ENCODE data around the gene OR6X1. TPM values are rescaled to one million over a fixed set of nuclear protein-coding genes. Genes with fewer than 3 reads are reported as not detected.

The OR6X1 gene
- total and polyA plus RNA-seq, 2 of the 8 experiments (the other 6 are each of a cell fraction or from before 2014, with no cell fraction given), result not detected

GRCh38 chr11:123719452-123719851 lies 34.9 kb downstream of the OR6X1 start:
- H3K4me2 ChIP-seq (ENCODE audit: insufficient read depth in 1 of 2, low read depth in 2 of 2, low read length in 2 of 2), result no peak overlapping the region
- H3K23ac ChIP-seq (ENCODE audit: insufficient read length), result no peak overlapping the region
- WGBS, 2 experiments (ENCODE audit: extremely low coverage in 1 of 2, insufficient coverage in 1 of 2, insufficient read length in 1 of 2, insufficient replicate concordance in 2 of 2, low coverage in 1 of 2, low lambda C conversion rate in 2 of 2, missing lambda C conversion rate in 1 of 2), result 88% methylated on average over 1 of the region's 1 CpG; no CpG with 5 or more reads in 1 of the 2 experiments
- no peak overlapping the region for H4K91ac ChIP-seq (replicated peaks; ENCODE audit: insufficient read length, low read length)
- H2BK20ac ChIP-seq (ENCODE audit: low read length), result no peak overlapping the region
- H4K20me1 ChIP-seq (replicated peaks in 1 of 2; ENCODE audit: control insufficient read depth in 1 of 2, insufficient read depth in 2 of 2, low read length in 2 of 2), result no peaks in the 10 kb centered on the region
- no peak for FAIRE-seq
- ChIA-PET POLR2A (ENCODE audit: partially characterized antibody) (no interaction called here), CTCF (ENCODE audit: partially characterized antibody) (interaction anchor here (0.9 to 2.8 kb wide), 6 partner anchors 7 to 82 kb away, joined by 3 to 13 read pairs (median 4); no protein-coding TSS in a partner anchor)
- H3K27me3 ChIP-seq (replicated peaks in 1 of 4; ENCODE audit: control insufficient read depth in 3 of 4, extremely low read depth in 1 of 4, insufficient read depth in 3 of 4, low read length in 3 of 4), result no peaks in the 10 kb centered on the region
- H3K9me3 ChIP-seq (ENCODE audit: insufficient read depth in 2 of 2, low read depth in 1 of 2, low read length in 1 of 2), result no peaks in the 10 kb centered on the region
- no peaks in the 10 kb centered on the region for H3K4me1 ChIP-seq (replicated peaks in 1 of 4; ENCODE audit: control insufficient read depth in 3 of 4, insufficient read depth in 4 of 4, low read length in 3 of 4)
- TF ChIP-seq RAD21 (IDR thresholded peaks at IDR 0.05 in 1 of 2, conservative IDR thresholded peaks at IDR 0.05 in 1 of 2; ENCODE audit: low read depth in 2 of 2, low read length in 2 of 2), result no peak
- no peak for TF ChIP-seq SIRT6 (IDR thresholded peaks at IDR 0.05; ENCODE audit: low read length)
- TF ChIP-seq, protein P1, sequence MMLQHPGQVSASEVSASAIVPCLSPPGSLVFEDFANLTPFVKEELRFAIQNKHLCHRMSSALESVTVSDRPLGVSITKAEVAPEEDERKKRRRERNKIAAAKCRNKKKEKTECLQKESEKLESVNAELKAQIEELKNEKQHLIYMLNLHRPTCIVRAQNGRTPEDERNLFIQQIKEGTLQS (IDR thresholded peaks at IDR 0.05; ENCODE audit: insufficient read depth, low read depth, low read length), result no peak
- TF ChIP-seq, protein P2, sequence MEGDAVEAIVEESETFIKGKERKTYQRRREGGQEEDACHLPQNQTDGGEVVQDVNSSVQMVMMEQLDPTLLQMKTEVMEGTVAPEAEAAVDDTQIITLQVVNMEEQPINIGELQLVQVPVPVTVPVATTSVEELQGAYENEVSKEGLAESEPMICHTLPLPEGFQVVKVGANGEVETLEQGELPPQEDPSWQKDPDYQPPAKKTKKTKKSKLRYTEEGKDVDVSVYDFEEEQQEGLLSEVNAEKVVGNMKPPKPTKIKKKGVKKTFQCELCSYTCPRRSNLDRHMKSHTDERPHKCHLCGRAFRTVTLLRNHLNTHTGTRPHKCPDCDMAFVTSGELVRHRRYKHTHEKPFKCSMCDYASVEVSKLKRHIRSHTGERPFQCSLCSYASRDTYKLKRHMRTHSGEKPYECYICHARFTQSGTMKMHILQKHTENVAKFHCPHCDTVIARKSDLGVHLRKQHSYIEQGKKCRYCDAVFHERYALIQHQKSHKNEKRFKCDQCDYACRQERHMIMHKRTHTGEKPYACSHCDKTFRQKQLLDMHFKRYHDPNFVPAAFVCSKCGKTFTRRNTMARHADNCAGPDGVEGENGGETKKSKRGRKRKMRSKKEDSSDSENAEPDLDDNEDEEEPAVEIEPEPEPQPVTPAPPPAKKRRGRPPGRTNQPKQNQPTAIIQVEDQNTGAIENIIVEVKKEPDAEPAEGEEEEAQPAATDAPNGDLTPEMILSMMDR (IDR thresholded peaks at IDR 0.05; ENCODE audit: control extremely low read depth in 1 of 3, insufficient read depth in 1 of 3, low read depth in 1 of 3, low read length in 3 of 3), result no peak
- TF ChIP-seq CBX5 (IDR thresholded peaks at IDR 0.05; ENCODE audit: low read depth, low read length), result no peak
- no peak for TF ChIP-seq JUN (IDR thresholded peaks at IDR 0.05; ENCODE audit: low read depth, low read length)
- TF ChIP-seq KDM4A (IDR thresholded peaks at IDR 0.05; ENCODE audit: low read depth, low read length, severe bottlenecking), result no peak
- TF ChIP-seq SUZ12 (IDR thresholded peaks at IDR 0.05; ENCODE audit: low read length), result no peak
- no peak for TF ChIP-seq BACH1 (IDR thresholded peaks at IDR 0.05; ENCODE audit: low read length)
- no peak for TF ChIP-seq ASH2L (IDR thresholded peaks at IDR 0.05; ENCODE audit: low read length)
- TF ChIP-seq HDAC2 (IDR thresholded peaks at IDR 0.05; ENCODE audit: borderline replicate concordance in 1 of 2, low read depth in 2 of 2, low read length in 2 of 2), result no peak
- no peak for DNase-seq (ENCODE audit: low read depth in 1 of 2, low spot score in 2 of 2)
- H3K79me2 ChIP-seq (ENCODE audit: control insufficient read depth in 1 of 2, insufficient read depth in 2 of 2, low read length in 2 of 2), result no peaks in the 10 kb centered on the region
- peaks cover 3 to 11% (median 6%) of the 10 kb centered on the region in 4 experiments; a peak in 6 of 8 replicates for H3K36me3 ChIP-seq (ENCODE audit: control insufficient read depth in 2 of 4, insufficient read depth in 4 of 4, low read length in 3 of 4)
- H3K4me3 ChIP-seq (ENCODE audit: extremely low read depth in 1 of 4, insufficient read depth in 2 of 4, low read depth in 3 of 4, low read length in 4 of 4), result no peak overlapping the region
- H3K4ac ChIP-seq (replicated peaks; ENCODE audit: insufficient read length, low read depth, low read length), result no peak overlapping the region
- H2BK12ac ChIP-seq (ENCODE audit: low read depth, low read length), result no peak overlapping the region
- no peak overlapping the region for H3K14ac ChIP-seq (ENCODE audit: insufficient read length)
- no peak overlapping the region for H2BK5ac ChIP-seq (ENCODE audit: low read depth, low read length)
- H3K23me2 ChIP-seq (ENCODE audit: low read depth, low read length), result no peaks in the 10 kb centered on the region
- 0 out of 2 replicates have a peak, but pooled peaks cover 1% of the 10 kb centered on the region for H3K79me1 ChIP-seq (ENCODE audit: low read depth, low read length)
- H2BK120ac ChIP-seq (replicated peaks; ENCODE audit: low read depth, low read length), result no peak overlapping the region
- no peak overlapping the region for H4K5ac ChIP-seq (ENCODE audit: insufficient read length, low read depth, low read length)
- H2AFZ ChIP-seq (ENCODE audit: low read length), result no peak overlapping the region
- no peak overlapping the region for H3K27ac ChIP-seq (ENCODE audit: low read depth, low read length)
- no peak overlapping the region for H2AK5ac ChIP-seq (ENCODE audit: low read depth, low read length)
- H3K9ac ChIP-seq (replicated peaks in 1 of 4; ENCODE audit: extremely low read depth in 1 of 4, low read depth in 3 of 4, low read length in 3 of 4), result no peak overlapping the region
- H3K18ac ChIP-seq (ENCODE audit: extremely low read depth, low read length), result no peak overlapping the region
- no peak overlapping the region for H4K8ac ChIP-seq (ENCODE audit: extremely low read depth, insufficient read depth, low read length)
- no peak overlapping the region for H3K56ac ChIP-seq (replicated peaks; ENCODE audit: insufficient read length, low read depth, low read length)
- H2BK15ac ChIP-seq (ENCODE audit: low read length), result no peak overlapping the region
